Activated CD8-positive, alpha-beta memory T cell treated with anti-CD3 and anti-CD28 coated beads, Interleukin-2, amount 50 U/mL, for 48 hours (primary cell): ENCODE measurements around the gene TRPM4.
"Not testable (repeated sequence)": the region's sequence is repeated elsewhere in the genome, so short reads cannot be mapped to it uniquely, and the experiment has no call there.

Experiments used
- DNase-seq: peaks from one replicate; pipeline ENCODE4 v3.0.0-alpha.2; 2020

Gene TRPM4

DNA sequence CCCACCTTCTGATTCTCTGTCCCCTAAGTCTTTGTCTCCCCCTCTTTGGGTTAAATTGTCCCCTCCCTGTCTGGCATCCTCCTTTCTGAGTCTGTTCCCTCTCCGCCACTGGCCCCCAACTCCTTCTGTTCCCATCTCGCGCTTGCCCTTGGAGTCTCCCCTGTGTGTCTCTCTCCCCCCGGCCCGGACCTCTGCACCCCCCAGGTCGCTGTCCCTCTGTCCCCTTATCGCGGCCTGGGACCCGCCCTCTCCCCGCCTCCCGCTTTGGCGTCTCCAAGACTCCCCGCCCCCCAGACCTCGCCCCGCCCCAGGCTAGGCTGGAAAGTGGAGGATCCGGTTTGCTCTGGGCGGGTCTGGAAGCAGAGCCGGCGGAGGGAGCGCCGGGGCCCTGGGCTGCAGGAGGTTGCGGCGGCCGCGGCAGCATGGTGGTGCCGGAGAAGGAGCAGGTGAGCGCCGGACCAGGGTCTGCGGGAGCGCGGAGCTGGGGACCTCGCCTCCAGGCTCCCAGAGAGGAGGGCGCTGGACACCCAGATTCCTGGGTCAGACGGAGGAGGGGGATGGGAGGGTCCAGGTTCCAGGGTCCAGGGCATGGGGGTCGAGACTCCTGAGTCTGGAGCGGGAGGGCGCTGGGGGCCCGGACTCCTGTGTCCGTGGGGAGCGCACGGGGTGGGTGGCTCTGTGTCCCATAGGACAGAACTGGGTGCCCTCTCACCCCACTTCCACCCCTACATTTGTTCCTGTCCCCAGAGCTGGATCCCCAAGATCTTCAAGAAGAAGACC is at the start of gene TRPM4:
TSS of gene TRPM4 (plus strand) at position 348 of the 780 bp plus-strand sequence. CDS start at position 423, 75 bp downstream.
- DNase-seq = peak; percentile 74

- peak; percentile 56 for DNase-seq
Measured at GRCh38 chr19:49109051-49109450, 48.5 kb upstream of the TRPM4 start.

GRCh38 chr19:49109569-49110233 is 47.9 kb upstream of the TRPM4 start:
- DNase-seq = peak; percentile 49

DNA sequence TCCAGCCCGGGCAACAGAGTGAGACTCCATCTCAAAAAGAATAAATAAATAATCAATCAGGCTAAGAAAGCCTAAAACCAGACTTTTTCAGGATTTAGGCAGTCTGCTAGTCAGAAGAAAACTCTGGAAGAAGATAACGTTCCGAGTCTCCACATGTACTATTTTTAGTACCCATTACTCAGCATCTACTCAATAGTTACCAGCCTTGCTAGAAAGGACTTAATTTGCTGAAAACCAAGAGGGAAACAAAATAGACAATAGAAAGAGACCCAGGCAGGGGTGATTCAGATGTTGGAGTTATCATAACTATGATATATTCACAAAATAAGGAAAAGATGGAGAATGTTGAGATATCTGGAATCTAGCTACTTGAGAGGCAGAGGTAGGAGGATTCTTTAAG is 47.0 kb upstream of the TRPM4 start:
- DNase-seq = no peak

GRCh38 chr19:49111218-49111998 is 46.2 kb upstream of the TRPM4 start:
- no peak for DNase-seq

DNA sequence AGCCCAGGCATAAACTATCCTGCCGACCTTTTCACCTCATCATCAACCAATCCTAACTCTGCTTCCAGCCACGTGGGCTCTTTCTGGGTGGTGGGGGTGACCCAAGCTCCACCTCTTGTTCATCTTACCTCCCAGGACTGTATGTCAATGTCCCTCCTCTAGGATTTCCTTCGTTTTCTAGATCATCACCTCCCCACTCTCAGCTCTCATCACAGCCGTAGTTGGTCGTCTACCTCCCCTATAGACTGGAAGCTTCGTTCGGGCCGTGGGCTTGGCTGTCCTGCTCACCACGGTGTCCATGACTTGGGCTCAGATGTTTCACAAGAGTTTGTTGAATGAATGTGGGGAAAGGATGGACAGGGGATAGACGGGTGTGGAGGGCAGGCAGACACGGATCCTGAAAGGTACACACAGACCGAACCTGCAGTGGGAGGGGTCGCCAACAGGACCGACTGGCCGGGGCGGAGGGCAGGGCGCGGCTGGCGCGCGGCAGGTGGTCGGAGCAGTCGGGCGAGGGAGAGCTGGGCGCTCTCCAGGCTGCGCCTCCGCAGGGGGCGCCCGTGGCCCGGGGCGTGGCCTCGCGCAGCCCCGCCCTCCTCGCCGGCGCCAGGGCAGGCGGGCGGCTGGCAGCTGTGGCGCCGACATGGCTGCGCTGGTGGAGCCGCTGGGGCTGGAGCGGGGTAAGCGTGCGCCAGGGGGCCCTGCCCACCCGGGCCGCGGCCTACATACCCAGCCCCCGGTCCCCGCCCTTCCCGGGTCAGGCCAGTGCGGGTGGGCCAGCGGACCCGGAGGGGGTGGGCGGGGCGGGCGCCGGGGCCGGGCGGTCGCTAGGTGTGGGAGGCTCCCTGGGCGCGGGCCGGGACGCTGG is 43.6 kb upstream of the TRPM4 start, which contains the start of gene LIN7B:
TSS of gene LIN7B (plus strand) at position 609 of the 868 bp plus-strand sequence. CDS start at position 644, 35 bp downstream.
- peak; percentile 88 for DNase-seq

DNA sequence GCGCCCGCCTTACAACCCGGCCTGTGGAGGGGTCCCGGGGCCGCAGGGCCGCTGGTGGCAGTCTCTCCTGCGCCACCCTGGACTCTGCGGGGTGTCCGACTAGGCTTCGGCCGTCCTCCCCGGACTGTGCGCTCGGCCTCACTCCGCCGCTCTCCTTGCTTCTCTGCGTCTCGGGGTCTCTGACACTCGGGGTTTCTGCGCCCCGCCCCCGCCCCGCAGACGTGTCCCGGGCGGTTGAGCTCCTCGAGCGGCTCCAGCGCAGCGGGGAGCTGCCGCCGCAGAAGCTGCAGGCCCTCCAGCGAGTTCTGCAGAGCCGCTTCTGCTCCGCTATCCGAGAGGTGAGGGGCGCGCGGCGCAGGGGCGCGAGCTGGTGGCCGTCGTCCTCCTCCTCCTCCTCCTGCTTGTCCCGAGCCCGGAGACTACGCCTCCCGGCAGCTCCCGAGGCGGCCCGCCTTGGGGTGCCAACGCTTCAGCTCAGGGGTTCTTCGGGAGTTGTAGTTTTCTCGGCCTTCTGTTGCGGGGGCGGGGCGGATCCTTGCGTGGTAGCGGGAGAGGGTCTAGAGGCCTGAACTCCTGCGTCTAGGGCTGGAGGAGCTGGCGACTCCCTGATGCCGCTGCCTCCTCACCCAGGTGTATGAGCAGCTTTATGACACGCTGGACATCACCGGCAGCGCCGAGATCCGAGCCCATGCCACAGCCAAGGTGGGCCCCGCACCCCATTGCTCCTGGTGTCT is 42.8 kb upstream of the TRPM4 start:
- peak; percentile 78 for DNase-seq

DNA sequence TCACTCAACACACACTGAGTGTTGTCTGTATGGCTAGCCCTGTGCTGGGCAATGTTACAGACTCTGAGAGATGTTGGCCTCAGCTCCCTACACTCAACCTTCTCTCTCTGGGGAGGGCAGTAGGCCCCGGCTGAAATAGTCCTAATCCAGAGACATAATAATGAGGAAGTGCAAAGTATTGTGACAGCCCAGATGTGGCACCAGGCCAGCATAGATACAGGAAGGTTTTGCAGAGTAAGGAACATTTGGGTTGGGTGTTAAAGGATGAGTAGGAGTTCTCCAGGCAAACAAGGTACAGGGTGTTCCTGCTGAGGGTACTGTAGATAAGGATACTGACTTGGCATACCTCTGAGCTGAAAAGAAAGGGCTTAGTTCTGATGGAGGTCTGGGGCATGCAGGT is 41.0 kb upstream of the TRPM4 start:
- no peak for DNase-seq

DNA sequence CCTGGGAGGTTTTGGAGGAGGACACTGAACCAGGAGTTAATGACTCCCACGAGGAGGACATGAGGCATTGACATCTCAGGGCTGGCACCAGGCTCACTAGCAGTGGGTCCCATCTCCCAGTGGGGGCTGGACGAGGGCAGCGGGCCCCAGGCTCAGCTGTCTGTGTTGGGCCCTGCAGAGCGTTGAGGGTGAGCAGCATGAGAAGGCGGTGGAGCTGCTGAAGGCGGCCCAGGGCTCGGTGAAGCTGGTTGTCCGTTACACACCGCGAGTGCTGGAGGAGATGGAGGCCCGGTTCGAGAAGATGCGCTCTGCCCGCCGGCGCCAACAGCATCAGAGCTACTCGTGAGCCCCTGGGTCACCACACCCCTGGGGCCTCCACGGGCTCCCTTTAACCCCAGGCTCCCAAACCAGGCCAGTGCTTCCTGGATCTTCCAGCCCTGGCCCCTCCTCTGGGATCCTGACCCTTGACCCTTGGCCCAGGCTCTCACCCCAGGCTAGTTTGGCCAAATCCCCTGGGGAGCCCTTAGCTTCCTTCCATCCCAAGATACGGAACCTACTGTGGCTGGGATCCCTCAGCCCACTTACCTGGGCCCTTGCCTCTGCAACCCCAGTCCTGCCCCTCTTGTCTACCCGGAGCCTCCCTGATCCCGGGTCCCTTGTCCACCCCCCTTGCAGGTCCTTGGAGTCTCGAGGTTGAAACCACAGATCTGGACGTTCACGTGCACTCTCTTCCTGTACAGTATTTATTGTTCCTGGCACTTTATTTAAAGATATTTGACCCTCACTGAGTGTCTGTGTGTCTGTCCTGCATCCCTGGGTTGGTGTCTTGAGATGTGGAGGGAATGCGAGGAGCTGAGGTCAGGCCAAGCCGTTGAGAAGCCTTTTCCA is 39.7 kb upstream of the TRPM4 start:
- DNase-seq = no peak

DNA sequence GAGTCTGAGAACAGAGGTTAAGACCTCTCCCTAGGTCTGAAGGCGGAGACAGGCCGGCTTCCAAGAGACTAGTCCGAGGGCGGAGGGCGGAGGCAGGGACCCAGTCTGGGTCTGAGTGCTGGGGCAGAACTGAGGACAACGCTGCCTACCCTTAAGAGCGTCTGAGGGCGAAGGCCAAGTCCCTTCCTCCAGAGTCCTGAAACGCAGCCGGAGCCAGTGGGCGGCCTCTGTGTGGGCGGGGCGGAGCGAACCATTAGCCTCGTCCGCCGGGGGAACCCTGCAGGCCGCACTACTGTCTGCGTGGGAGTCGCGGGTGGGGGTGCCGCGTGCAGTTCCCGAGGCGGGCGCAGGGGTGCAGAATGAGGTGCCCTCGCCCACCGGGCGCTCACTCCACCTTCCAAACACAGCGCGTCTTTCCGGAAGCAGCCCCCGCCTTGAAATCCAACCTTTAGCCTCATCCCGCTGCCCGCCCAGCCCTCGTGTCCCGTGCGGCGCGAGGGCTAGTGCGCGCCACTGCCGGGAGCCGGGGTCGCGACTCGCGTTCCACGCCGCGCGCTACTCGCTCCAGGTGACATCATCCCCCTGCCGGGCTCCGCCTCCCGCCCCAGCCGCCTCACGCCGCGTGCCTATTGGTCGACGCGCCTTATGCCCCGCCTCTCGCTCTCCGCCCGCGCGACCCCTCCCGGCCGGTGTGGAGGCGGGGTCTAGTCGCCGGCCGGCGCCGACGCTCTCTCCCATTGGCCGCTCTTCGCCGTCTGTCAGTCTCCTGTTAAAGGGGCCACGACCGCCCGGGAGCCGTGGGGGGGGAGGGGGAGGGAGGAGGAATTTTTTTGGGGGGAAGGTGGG is 38.8 kb upstream of the TRPM4 start, which contains the start of gene C19orf73:
TSS of gene C19orf73 (minus strand) at position 579 of the 846 bp plus-strand sequence. CDS start at position 458, 121 bp downstream.
- DNase-seq = peak; percentile 96

DNA sequence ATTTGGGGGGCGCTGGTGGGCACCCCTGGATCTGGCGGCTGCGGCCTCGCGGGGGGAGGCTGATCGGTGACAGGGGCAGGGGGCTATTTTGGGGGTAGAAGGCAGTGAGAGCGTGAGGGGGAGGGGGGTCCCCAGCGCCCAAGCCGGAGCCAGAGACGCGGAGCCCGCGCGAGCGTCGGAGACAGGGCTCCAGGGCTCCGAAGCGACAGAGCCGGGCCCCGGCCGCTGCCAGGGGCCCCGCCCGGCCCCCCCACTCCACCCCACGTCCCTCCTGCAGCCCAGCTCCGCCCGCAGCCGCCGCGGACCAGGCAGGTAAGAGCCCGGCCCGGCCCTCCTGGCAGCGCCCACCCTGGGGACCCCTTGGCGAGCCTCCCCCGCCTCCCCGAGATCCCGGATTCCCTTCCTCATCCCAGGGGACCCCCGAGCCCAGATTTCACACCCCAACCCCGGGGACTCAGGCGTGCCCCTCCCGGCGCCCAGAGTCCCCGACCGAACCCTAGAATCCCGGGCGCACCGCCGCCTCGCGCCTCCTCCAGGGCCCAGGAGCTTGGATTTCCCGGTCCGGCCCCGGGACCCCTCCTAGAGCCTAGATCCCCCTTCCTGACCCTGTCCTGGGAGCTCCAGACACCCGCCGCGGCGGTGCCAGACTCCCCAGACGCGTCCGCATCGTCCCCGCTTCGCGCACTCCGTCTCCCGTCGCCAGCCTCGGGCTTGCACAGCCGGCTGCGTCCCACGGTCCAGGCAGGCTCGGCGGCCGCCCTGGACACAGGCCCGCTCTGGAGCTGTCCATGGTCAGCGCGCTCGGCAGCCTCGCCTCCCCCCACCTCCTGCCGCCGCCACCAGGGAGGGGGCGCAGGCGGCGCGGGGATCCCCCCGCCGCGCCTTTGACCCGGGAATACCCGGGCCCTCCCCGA is 37.9 kb upstream of the TRPM4 start, which contains the start of gene PPFIA3:
TSS of gene PPFIA3 (plus strand) at position 134 of the 914 bp plus-strand sequence. CDS start 8,330 bp downstream, outside the sequence.
- DNase-seq = peak; percentile 69

DNA sequence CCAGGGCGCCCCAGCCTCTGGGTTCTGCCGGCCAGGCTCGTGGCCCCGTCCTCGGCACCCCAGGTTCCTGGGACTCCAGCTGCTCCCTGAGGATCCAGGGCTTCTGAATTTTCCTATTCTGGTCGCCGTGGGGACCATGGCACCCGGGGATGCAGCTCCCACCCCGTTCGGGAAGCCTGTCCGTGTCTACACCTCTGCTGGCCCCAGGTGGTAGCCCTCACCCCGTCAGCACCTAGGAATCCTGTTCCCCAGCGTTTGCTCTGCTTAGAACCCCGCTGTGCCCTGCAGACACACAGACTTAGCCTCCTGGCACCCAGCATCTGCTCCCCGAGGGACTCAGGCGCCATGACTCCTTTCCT is 37.3 kb upstream of the TRPM4 start:
- no peak for DNase-seq

- DNase-seq = no peak
Measured at GRCh38 chr19:49120868-49121267, 36.7 kb upstream of the TRPM4 start.

DNA sequence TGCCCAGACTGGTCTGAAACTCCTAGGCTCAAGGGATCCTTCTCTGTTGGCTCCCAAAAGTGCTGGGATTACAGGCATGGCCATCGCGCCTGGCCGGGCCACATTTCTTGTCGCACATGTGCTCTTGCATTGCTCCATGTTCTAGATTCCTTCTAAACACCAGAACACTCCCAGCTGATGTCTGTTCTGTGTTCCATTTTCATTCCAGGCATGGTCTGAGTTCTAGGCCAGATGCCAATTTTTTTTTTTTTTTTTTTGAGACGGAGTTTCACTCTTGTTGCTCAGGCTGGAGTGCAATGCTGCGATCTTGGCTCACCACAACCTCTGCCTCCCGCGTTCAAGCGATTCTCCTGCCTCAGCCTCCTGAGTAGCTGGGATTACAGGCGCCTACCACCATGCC is 35.8 kb upstream of the TRPM4 start:
- not testable (repeated sequence) for DNase-seq

GRCh38 chr19:49123285-49123684 is 34.3 kb upstream of the TRPM4 start:
- not testable (repeated sequence) for DNase-seq

DNA sequence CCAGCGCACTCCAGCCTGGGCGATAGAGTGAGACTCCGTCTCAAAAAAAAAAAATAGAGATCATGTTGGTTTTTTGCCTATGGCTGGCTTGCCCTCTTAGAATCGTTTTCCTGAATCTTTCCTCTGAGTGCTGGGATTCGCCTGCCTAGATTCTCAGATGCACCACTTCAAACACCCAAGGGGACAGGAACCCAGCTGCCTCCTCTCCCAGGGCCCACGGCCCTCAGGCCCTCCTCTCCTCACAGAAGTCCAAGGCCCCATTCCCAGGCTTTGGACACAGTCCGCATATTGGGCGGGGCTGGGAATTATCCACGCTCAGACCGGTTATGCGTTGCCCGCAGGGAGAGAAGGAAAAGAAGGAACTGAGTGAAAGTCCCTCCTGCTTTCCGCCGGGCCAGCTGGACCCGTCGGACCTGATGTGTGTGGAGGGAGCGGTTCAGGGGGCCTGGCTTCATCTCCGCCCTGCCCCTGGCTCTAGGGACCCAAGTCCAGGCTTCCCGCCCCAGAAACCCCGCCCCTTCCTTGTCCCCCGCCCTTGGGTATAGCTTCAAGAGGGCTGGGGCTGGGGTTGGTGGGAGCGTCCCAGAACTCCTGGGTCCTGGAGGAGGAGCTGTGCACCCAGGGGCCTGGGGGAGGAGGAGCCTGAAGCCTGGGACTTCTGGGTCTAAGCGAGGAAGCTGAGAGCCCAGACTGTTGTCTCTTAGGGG is 32.4 kb upstream of the TRPM4 start:
- DNase-seq = no peak

DNA sequence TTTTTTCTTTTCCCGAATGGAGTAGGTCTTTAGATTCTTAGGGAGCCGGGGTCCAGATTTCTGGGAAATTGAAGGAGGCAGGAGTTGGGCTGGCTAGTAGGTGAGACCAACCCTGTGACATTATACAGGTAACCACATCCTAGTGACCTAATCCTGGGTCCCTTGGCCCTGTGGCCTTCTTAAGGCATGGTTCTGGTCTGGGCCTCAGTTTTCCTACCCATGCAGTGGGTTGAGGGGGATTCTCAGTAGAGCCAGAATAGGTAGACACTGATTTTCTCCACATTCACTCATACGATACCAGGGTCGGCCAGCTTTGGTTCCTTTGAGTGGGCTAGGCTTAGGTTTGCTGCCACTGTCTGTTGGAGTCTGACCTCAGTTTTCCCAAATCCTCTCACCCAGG is 31.0 kb upstream of the TRPM4 start:
- no peak for DNase-seq

GRCh38 chr19:49127225-49127624 is 30.4 kb upstream of the TRPM4 start:
- not testable (repeated sequence) for DNase-seq
